ENCODE data around the gene RTN4.

RTN4 gene

GRCh38 chr2:54969295-54969939, 80.8 kb downstream of the RTN4 start:
- DNase-seq = no peak

- no peak for DNase-seq
These were observed 81.6 kb downstream of the RTN4 start for GRCh38 chr2:54968561-54969218.

DNA sequence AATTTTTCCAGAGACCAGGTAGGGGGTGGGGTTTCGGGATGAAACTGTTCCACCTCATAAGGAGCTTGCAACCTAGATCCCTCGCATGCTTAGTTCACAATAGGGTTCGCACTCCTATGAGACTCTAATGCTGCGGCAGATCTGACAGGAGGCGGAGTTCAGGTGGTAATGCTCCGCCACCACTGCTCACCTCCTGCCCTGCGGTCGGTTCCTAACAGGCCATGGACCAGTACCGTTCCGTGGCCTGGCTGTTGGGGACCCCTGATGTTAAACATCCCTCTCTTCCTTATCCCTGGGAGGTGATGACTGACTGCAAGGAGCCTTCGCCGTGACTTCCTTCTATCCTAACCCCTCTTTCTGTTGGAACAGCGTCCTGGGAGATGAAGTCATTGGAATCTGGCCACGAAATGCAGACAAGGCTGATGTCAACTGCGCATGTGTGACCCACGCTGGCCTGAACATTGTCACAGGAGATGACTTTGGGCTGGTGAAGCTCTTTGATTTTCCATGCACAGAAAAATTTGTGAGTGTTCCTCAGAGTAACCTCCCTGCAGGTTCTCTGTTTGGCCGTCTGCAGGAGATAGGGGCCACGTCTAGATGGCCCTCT, 82.4 kb downstream of the RTN4 start:
- peak in 1 of 56 donors; percentile 16 for DNase-seq

- DNase-seq = peak in 6 of 56 donors; percentile 17 to 32 (median 27)
These were observed 83.0 kb downstream of the RTN4 start for GRCh38 chr2:54967269-54967668.

DNA sequence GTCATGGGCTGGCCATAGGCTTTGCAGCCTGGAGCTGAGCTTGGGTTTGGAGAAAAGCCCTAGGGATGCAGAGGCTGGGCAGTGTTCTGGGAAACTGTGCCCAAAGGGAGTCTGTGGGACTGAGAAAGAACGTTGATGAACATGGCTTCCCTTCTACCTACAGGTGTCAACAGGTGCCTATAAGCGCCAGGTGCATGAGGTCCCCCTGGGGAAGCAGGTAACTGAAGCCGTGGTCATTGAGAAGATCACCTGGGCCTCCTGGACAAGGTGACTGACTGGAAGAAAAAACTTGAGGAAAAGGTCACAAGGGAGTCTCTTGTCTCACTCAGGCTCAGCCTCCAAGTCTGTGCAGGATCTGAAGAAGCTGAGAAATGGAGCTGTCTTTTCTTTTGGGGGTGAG, 83.4 kb downstream of the RTN4 start:
- no peak for DNase-seq

- peak in 3 of 56 donors; percentile 15 to 30 (median 22) for DNase-seq
These were observed 84.0 kb downstream of the RTN4 start for GRCh38 chr2:54966165-54966832.

- no peak for DNase-seq
These were observed 84.8 kb downstream of the RTN4 start for GRCh38 chr2:54965425-54965824.

- DNase-seq = no peak
These were observed 85.4 kb downstream of the RTN4 start for GRCh38 chr2:54964816-54965215.

- no peak for DNase-seq
These were observed 86.0 kb downstream of the RTN4 start for GRCh38 chr2:54964271-54964670.

GRCh38 chr2:54963476-54963875, 86.8 kb downstream of the RTN4 start:
- DNase-seq = no peak

- no peak for DNase-seq
These were observed 87.3 kb downstream of the RTN4 start for GRCh38 chr2:54962935-54963440.

GRCh38 chr2:54962511-54962910, 87.7 kb downstream of the RTN4 start:
- no peak for DNase-seq

- no peak for DNase-seq
These were observed 90.1 kb downstream of the RTN4 start for GRCh38 chr2:54960164-54960563.

- DNase-seq = peak in 4 of 56 donors; percentile 14 to 42 (median 18)
These were observed 91.4 kb downstream of the RTN4 start for GRCh38 chr2:54958717-54959371.

DNA sequence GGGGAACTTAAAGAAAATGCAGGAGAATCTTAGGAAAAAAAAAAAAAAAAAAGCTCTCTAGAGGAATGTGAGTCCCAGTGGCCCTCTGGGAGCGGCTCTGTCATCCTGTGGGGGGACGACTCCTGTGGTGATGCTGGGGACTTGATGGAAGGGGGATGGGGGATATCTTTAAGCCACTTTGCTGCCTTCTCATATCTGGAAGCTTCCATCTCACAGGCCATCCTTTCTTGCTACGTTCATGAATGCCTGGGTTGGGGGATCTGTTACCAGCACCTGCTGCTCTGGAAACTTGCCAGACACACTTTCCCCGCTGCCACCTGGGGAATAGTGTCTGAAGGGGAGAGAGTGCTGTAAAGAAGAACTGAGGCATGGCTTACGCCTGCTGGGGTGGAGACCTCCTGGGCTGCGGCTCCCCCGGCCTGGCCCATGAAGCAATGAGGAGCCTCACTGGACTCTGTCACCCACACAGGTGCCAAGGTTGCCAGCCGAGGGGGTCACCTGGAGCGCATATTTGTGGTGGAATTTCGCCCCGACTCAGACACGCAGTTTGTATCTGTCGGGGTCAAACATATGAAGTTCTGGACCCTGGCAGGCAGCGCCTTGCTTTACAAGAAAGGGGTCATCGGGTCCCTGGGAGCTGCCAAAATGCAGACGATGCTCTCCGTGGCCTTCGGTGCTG, 92.8 kb downstream of the RTN4 start:
- no peak for DNase-seq

DNA sequence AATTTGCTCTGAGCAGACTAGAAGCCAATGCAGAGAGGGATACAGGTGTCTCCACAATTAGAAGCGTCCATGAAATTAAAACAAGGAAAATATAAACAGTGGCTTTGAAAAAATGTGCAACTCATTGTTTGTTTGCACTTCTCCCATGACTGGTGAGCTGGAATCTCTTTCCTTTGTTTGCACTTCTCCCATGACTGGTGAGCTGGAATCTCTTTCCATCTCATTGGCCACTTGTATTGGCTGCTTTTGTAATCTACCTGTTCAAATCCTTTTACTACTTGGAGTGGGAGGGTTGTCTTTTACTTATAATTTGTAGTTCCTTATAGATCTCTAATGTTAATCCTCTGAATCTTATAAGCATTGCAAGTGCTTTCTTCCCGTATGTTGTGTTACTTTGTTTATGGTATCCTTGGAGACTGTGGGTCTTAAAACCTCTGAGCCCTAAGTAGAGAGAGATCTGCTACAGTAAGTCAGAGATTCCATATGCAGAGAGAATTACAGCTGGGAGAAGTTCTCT, 94.1 kb downstream of the RTN4 start:
- DNase-seq = no peak

- no peak for DNase-seq
These were observed 94.7 kb downstream of the RTN4 start for GRCh38 chr2:54955358-54956110.

DNA sequence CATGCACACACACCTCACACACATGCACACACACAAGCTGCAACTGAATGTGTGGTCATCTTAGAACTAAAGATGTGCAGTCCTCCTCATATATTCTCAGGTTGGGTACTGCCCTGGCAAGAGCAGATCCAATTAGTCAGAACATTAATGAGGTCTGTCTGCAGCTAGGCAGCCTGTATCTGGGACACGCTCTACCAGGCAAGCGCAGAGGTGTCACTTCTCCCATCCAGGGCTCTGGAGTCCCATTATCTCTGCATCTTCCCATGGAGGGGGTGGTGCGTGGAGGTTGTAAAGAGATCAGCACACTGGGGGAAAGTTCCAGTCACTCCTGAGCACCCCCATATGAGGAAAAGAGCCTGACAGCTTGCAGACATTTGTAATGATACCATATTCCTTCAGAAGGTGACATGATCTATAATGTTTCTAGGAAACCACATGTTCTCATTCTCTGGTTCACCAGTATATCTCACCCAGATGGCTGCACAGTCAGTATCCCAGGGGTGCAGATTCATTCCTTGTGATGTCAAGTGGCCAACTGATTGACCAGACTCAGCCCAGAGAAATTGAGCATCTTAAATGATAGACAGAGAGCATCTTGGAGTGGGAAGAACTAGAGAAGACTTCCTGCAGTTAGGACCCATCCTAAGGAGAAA, 95.4 kb downstream of the RTN4 start:
- no peak for DNase-seq

- no peak for DNase-seq
These were observed 96.1 kb downstream of the RTN4 start for GRCh38 chr2:54954158-54954557.
